ENCODE data around the gene TNFAIP8L1. TPM values are rescaled to one million over a fixed set of nuclear protein-coding genes. Genes with fewer than 3 reads are reported as not detected.

TNFAIP8L1 gene
- total RNA-seq, 4 donors from 2014 or later = 7.3 to 8.8 (median 8.4) TPM

GRCh38 chr19:4602173-4602788 is 37.0 kb upstream of the TNFAIP8L1 start:
- TF ChIP-seq CTCF (IDR thresholded peaks at IDR 0.05) = no peak
- no peak for TF ChIP-seq POLR2A (IDR thresholded peaks at IDR 0.05)
- TF ChIP-seq EP300 (IDR thresholded peaks at IDR 0.05) = no peak
- WGBS, 2 donors = 92% methylated on average over 5 of the region's 5 CpGs
- Histone ChIP-seq H3K27me3 (peaks cover 0 to 65% of the 10 kb centered on the region in 2 donors), H3K4me1 (peaks cover 0 to 24% (median 5%) of the 10 kb centered on the region in 4 donors), H3K4me3 (no peak overlapping the region), H3K27ac (no peak overlapping the region), H3K9me3 (no peaks in the 10 kb centered on the region), H3K36me3 (no peaks in the 10 kb centered on the region)
- no peak for DNase-seq (ENCODE audit: low spot score in 2 of 2)

- Histone ChIP-seq H3K4me3 (no peak overlapping the region), H3K27ac (no peak overlapping the region), H3K27me3 (peaks cover 0 to 61% of the 10 kb centered on the region in 2 donors), H3K4me1 (peaks cover 0 to 18% (median 5%) of the 10 kb centered on the region in 4 donors), H3K9me3 (no peaks in the 10 kb centered on the region), H3K36me3 (no peaks in the 10 kb centered on the region)
- WGBS, 2 donors = 89% methylated on average over 1 of the region's 1 CpG
- no peak for TF ChIP-seq CTCF (IDR thresholded peaks at IDR 0.05)
- TF ChIP-seq POLR2A (IDR thresholded peaks at IDR 0.05) = no peak
- no peak for TF ChIP-seq EP300 (IDR thresholded peaks at IDR 0.05)
- DNase-seq (ENCODE audit: low spot score in 2 of 2) = no peak
Measured at GRCh38 chr19:4602915-4603314, 36.4 kb upstream of the TNFAIP8L1 start.

GRCh38 chr19:4604912-4605311 is 34.4 kb upstream of the TNFAIP8L1 start:
- peaks cover 0 to 42% of the 10 kb centered on the region in 2 donors for H3K27me3 ChIP-seq
- H3K4me3 ChIP-seq = no peak overlapping the region
- peaks cover 0 to 12% (median 3%) of the 10 kb centered on the region in 4 donors for H3K4me1 ChIP-seq
- TF ChIP-seq CTCF (IDR thresholded peaks at IDR 0.05) (no peak), POLR2A (IDR thresholded peaks at IDR 0.05) (no peak), EP300 (IDR thresholded peaks at IDR 0.05) (no peak)
- no peak for DNase-seq (ENCODE audit: low spot score in 2 of 2)
- H3K9me3 ChIP-seq = no peaks in the 10 kb centered on the region
- WGBS, 2 donors = 69 to 72% methylated on average over 6 of the region's 6 CpGs
- H3K36me3 ChIP-seq = no peaks in the 10 kb centered on the region
- no peak overlapping the region for H3K27ac ChIP-seq

GRCh38 chr19:4606181-4606580 is 33.1 kb upstream of the TNFAIP8L1 start:
- peaks cover 0 to 17% (median 3%) of the 10 kb centered on the region in 4 donors for H3K4me1 ChIP-seq
- H3K27me3 ChIP-seq = peaks cover 0 to 39% of the 10 kb centered on the region in 2 donors
- TF ChIP-seq POLR2A (IDR thresholded peaks at IDR 0.05) (no peak), EP300 (IDR thresholded peaks at IDR 0.05) (no peak), CTCF (IDR thresholded peaks at IDR 0.05) (no peak)
- 73 to 81% methylated on average over 5 of the region's 5 CpGs for WGBS, 2 donors
- no peak overlapping the region for H3K27ac ChIP-seq
- no peaks in the 10 kb centered on the region for H3K36me3 ChIP-seq
- no peak for DNase-seq (ENCODE audit: low spot score in 2 of 2)
- H3K4me3 ChIP-seq = no peak overlapping the region
- H3K9me3 ChIP-seq = no peaks in the 10 kb centered on the region

- Histone ChIP-seq H3K4me3 (no peak overlapping the region), H3K36me3 (no peaks in the 10 kb centered on the region)
- WGBS, 2 donors = 25 to 27% methylated on average over 16 to 18 of the region's 35 CpGs
Measured at GRCh38 chr19:4606921-4607678, 32.2 kb upstream of the TNFAIP8L1 start.

More at GRCh38 chr19:4606921-4607678, 32.2 kb upstream of the TNFAIP8L1 start:
- H3K27ac ChIP-seq = no peak overlapping the region
- peaks cover 0 to 39% of the 10 kb centered on the region in 2 donors for H3K27me3 ChIP-seq
- DNase-seq (ENCODE audit: low spot score in 2 of 2) = peak in 1 of 2 donors; percentile 31
- no peaks in the 10 kb centered on the region for H3K9me3 ChIP-seq
- TF ChIP-seq POLR2A (IDR thresholded peaks at IDR 0.05) (no peak), CTCF (IDR thresholded peaks at IDR 0.05) (no peak), EP300 (IDR thresholded peaks at IDR 0.05) (no peak)
- peaks cover 0 to 17% (median 3%) of the 10 kb centered on the region in 4 donors for H3K4me1 ChIP-seq

Data from tibial nerve (tissue), 4 donors.